Measurements from ENCODE around the gene PEX5L.

DNA sequence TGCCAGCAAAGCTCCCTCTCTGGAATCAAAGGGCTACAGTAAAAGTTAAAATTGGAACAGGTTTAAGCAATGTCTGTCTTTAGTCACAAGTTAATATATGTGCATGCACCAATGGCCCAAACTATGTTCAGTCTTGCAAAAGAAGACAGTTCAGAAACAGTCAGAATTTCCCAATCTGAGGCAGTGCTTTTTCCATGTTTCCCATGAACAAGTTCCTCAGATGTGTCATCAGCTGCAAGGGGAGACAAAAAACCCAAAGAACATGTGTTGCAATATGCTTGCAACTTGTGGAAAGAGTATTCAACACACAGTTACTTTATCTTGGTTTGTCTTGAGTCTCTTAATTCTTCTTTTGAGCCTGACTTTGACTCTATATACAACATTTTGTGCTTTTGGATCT is 235.5 kb downstream of the PEX5L start:
- no peak for TF ChIP-seq ZNF384 (IDR thresholded peaks at IDR 0.05)
- no peak for TF ChIP-seq TARDBP (IDR thresholded peaks at IDR 0.05)
- no peak for TF ChIP-seq SUZ12 (IDR thresholded peaks at IDR 0.05)
- TF ChIP-seq SP1 (IDR thresholded peaks at IDR 0.05), result no peak
- TF ChIP-seq LEF1 (IDR thresholded peaks at IDR 0.05; ENCODE audit: borderline replicate concordance), result no peak
- TF ChIP-seq BHLHE40 (IDR thresholded peaks at IDR 0.05; ENCODE audit: borderline replicate concordance), result no peak
- no peak for TF ChIP-seq FOXA1 (IDR thresholded peaks at IDR 0.05)
- no peak for TF ChIP-seq L3MBTL2 (conservative IDR thresholded peaks at IDR 0.05)
- no peak for TF ChIP-seq FOXK2 (IDR thresholded peaks at IDR 0.05)
- no peak for TF ChIP-seq FOXM1 (IDR thresholded peaks at IDR 0.05; ENCODE audit: borderline replicate concordance)
- no peak for TF ChIP-seq NFRKB (IDR thresholded peaks at IDR 0.05)
- TF ChIP-seq CTBP1 (IDR thresholded peaks at IDR 0.05; ENCODE audit: borderline replicate concordance), result no peak
- no peak for TF ChIP-seq PKNOX1 (IDR thresholded peaks at IDR 0.05)

Data from HEK293T (cell line).